Testis (tissue), 3 donors: ENCODE data around the gene PACSIN1. TPM values are rescaled to one million over a fixed set of nuclear protein-coding genes. Genes with fewer than 3 reads are reported as not detected.

Experiments used
- DNase-seq: peaks from one replicate; pipeline ENCODE4 v3.0.0-alpha.2; 2019
- H3K27ac ChIP-seq, 2 donors: fragments of 200-600 bp; sonication (generic); one replicate each; pipeline ENCODE4 v1.5.1; 2019
- H3K27me3 ChIP-seq: fragments of 200-600 bp; sonication (generic); one replicate; pipeline ENCODE4 v1.5.1; 2019
- H3K36me3 ChIP-seq: fragments of 200-600 bp; sonication (generic); one replicate; pipeline ENCODE4 v1.5.1; 2017; ENCODE audit warnings: low read depth; ENCODE audit errors: missing control alignments
- H3K4me1 ChIP-seq: fragments of 200-600 bp; sonication (generic); one replicate; pipeline ENCODE4 v1.5.1; 2019
- H3K4me3 ChIP-seq, 2 donors: fragments of 200-600 bp; sonication (generic); one replicate each; pipeline ENCODE4 v1.5.1; 2017 to 2019
- H3K9me3 ChIP-seq: fragments of 200-600 bp; sonication (generic); one replicate; pipeline ENCODE4 v1.5.1; 2017
- CTCF ChIP-seq, 3 experiments: fragments of 450-650 bp in 2 of 3; fragments of 200-600 bp in 1 of 3; sonication (generic) in 1 of 3; IDR thresholded peaks; one replicate each; pipeline ENCODE4 v1.5.1; 2016 to 2019; ENCODE audit warnings: antibody characterized with exemption in 3 of 3, mild to moderate bottlenecking in 2 of 3, moderate library complexity in 1 of 3
- POLR2A ChIP-seq: fragments of 450-650 bp; IDR thresholded peaks from one replicate; pipeline ENCODE4 v1.6.1; 2017; ENCODE audit warnings: antibody characterized with exemption, mild to moderate bottlenecking, moderate library complexity
- WGBS, 2 donors: methylation state at CpG; one replicate each; pipeline ENCODE4 v1.1.5; 2018; 5-methylcytosine and 5-hydroxymethylcytosine counted together
- intact Hi-C: fragments of 100-400 bp; cut with DNase I; formaldehyde crosslinking; loops from one replicate; pipeline ENCODE4 v1.15.1; 2023; ENCODE audit warnings: low total_unique reads
- polyA plus RNA-seq: library from polyadenylated mRNA; stranded (reverse); fragments of 350-450 nt; fragmentation: Illumina TruSeq; extraction: RNeasy Lipid Tissue Mini Kit (QIAGEN cat#74804); gene quantifications from one replicate; pipeline ENCODE4 v1.2.3, GENCODE V29; 2014; ENCODE audit warnings: low read depth, low replicate concordance; ENCODE audit not compliant: insufficient read depth
- total RNA-seq, 2 donors: library from RNA; depleted of rRNA; stranded (reverse); fragments of >200 nt; gene quantifications; one replicate each; pipeline ENCODE4 v1.2.3, GENCODE V29; 2016

The PACSIN1 gene
- total and polyA plus RNA-seq, 3 donors from 2014 or later: 2.1 to 3.1 (median 2.5) TPM

GRCh38 chr6:34473967-34474366 lies 8.1 kb downstream of the PACSIN1 start:
- 79 to 87% methylated on average over 1 of the region's 1 CpG for WGBS, 2 donors
- Histone ChIP-seq H3K4me1 (no peaks in the 10 kb centered on the region), H3K27ac (no peak overlapping the region), H3K9me3 (no peaks in the 10 kb centered on the region), H3K27me3 (no peaks in the 10 kb centered on the region), H3K36me3 (no peaks in the 10 kb centered on the region), H3K4me3 (no peak overlapping the region)
- intact Hi-C loops: no loop called here
- TF ChIP-seq CTCF (IDR thresholded peaks at IDR 0.05) (no peak), POLR2A (no peak)
- DNase-seq: no peak

- DNase-seq: no peak
- intact Hi-C loops: no loop called here
- Histone ChIP-seq H3K36me3 (no peaks in the 10 kb centered on the region), H3K4me1 (no peaks in the 10 kb centered on the region), H3K9me3 (no peaks in the 10 kb centered on the region), H3K4me3 (no peak overlapping the region), H3K27ac (no peak overlapping the region), H3K27me3 (no peaks in the 10 kb centered on the region)
- WGBS, 2 donors: 85 to 87% methylated on average over 2 of the region's 2 CpGs
- TF ChIP-seq CTCF (IDR thresholded peaks at IDR 0.05) (no peak), POLR2A (no peak)
Observed at GRCh38 chr6:34474754-34475153, 8.9 kb downstream of the PACSIN1 start.

GRCh38 chr6:34475238-34475682 lies 9.4 kb downstream of the PACSIN1 start:
- no peak for DNase-seq
- Histone ChIP-seq H3K27ac (no peak overlapping the region), H3K9me3 (no peaks in the 10 kb centered on the region)

GRCh38 chr6:34475767-34476328 lies 10.0 kb downstream of the PACSIN1 start:
- no peak overlapping the region for H3K27ac ChIP-seq
- no peaks in the 10 kb centered on the region for H3K4me1 ChIP-seq
- WGBS, 2 donors: 84 to 91% methylated on average over 5 to 7 of the region's 7 CpGs
- no peaks in the 10 kb centered on the region for H3K9me3 ChIP-seq
- no peak for TF ChIP-seq CTCF (IDR thresholded peaks at IDR 0.05)
- TF ChIP-seq POLR2A: no peak
- intact Hi-C loops: no loop called here
- no peaks in the 10 kb centered on the region for H3K27me3 ChIP-seq
- no peaks in the 10 kb centered on the region for H3K36me3 ChIP-seq
- DNase-seq: no peak
- no peak overlapping the region for H3K4me3 ChIP-seq

More at GRCh38 chr6:34475238-34475682, 9.4 kb downstream of the PACSIN1 start:
- TF ChIP-seq CTCF (IDR thresholded peaks at IDR 0.05) (no peak), POLR2A (no peak)
- 77 to 78% methylated on average over 5 of the region's 5 CpGs for WGBS, 2 donors
- Histone ChIP-seq H3K36me3 (no peaks in the 10 kb centered on the region), H3K4me3 (no peak overlapping the region), H3K4me1 (no peaks in the 10 kb centered on the region), H3K27me3 (no peaks in the 10 kb centered on the region)
- intact Hi-C loops: no loop called here

- 67 to 70% methylated on average over 2 to 5 of the region's 5 CpGs for WGBS, 2 donors
- Histone ChIP-seq H3K9me3 (no peaks in the 10 kb centered on the region), H3K27me3 (no peaks in the 10 kb centered on the region), H3K4me1 (no peaks in the 10 kb centered on the region), H3K4me3 (no peak overlapping the region), H3K27ac (no peak overlapping the region), H3K36me3 (no peaks in the 10 kb centered on the region)
- no peak for TF ChIP-seq CTCF (IDR thresholded peaks at IDR 0.05)
- no peak for TF ChIP-seq POLR2A
- intact Hi-C loops: no loop called here
- DNase-seq: no peak
Observed at GRCh38 chr6:34476447-34476846, 10.6 kb downstream of the PACSIN1 start.
